GM12873 (cell line): Measurements from ENCODE around the gene HHAT.

ENCODE experiments used
- TF ChIP-seq, protein P1 (sequence below): IDR thresholded peaks from 2 replicates; pipeline ENCODE4 v1.5.1; 2012; ENCODE audit warnings: low read depth, mild to moderate bottlenecking, moderate library complexity, low read length, control low read depth; ENCODE audit not compliant: insufficient read depth; ENCODE audit errors: missing control alignments

HHAT gene

DNA sequence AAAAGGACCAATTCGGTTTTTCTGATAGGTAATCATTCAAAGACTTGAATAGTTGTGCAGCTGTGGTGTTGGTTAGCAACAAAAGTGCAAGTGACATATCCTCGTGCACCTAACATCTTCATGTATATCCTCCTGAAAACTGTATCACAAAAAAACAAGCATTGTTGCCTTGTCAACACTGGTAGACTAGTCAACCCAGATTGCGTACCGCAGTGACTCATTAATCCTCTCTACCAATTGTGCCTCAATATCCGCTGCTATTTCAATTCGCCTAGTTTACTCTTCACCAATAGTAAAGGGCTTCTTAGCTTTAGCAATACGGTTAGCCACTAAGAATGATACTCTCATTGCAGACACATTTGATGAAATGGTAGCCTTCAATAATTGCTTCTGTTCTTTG, 3.5 kb downstream of the HHAT start:
- TF ChIP-seq, protein P1, sequence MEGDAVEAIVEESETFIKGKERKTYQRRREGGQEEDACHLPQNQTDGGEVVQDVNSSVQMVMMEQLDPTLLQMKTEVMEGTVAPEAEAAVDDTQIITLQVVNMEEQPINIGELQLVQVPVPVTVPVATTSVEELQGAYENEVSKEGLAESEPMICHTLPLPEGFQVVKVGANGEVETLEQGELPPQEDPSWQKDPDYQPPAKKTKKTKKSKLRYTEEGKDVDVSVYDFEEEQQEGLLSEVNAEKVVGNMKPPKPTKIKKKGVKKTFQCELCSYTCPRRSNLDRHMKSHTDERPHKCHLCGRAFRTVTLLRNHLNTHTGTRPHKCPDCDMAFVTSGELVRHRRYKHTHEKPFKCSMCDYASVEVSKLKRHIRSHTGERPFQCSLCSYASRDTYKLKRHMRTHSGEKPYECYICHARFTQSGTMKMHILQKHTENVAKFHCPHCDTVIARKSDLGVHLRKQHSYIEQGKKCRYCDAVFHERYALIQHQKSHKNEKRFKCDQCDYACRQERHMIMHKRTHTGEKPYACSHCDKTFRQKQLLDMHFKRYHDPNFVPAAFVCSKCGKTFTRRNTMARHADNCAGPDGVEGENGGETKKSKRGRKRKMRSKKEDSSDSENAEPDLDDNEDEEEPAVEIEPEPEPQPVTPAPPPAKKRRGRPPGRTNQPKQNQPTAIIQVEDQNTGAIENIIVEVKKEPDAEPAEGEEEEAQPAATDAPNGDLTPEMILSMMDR: no peak

DNA sequence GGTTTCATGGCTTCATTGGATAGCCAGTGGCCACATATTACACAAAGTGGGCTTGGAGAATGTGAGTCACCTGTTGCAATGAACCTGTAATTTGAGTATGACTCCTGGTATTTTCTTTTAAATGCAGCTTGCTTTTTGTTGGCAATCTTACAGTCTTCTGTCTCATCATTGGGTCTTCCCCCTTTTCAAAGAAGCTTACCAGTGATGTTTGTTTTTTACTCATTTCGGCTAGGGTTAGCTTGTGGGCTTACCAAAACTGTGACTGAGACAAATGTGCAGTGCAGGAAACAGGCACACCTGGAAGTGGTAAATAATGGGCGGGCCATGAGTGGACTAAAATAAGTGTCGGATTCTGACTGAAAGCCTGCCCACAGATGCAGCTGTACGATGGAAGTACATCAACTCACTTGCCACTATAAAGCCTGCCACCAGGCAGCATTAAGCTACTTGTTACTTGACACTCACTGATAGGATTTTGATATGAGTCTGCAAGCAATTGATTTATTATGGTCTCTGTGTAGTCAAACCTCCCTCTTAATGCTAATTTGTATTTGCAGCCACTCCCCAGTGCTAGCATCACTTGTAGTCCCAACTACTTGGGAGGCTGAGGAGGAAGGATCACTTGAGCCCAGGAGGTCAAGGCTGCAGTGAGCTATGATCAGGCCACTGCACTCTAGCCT, 4.2 kb downstream of the HHAT start:
- TF ChIP-seq, protein P1: no peak

DNA sequence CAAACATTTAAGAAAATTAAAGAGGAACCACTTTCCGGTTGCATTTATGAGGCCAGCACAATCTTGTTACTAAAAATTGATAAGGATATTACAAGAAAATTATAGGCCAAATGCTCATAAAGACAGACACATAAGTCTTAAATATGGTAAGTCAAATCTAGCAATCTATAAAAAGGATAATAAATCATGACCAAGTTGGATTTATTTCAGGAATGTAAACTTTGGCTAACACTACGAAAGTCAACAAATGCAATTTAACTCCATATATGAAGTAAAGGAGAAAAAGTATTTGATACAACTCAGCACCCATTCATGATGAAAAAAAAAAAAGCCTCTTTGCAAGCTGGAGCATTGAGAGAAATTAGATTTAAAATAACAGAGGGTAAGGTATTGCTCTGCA, 6.3 kb downstream of the HHAT start:
- TF ChIP-seq, protein P1: no peak

DNA sequence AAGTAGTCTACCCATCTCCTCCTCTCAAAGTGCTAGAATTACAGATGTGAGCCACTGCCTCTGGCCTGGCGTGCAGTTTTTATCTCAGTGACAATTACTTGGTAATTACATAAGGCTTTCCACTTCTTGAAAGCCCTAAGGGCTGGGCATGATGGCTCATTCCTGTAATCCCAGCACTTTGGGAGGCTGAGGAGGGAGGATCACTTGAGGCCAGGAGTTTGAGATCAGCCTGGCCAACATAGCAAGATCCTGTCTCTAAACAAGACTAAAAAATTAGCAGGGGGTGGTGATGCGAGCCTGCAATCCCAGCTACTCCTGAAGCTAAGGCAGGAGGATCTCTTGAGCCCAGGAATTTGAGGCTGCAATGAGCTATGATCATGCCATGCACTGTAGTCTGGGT, 7.7 kb downstream of the HHAT start:
- TF ChIP-seq, protein P1: no peak

DNA sequence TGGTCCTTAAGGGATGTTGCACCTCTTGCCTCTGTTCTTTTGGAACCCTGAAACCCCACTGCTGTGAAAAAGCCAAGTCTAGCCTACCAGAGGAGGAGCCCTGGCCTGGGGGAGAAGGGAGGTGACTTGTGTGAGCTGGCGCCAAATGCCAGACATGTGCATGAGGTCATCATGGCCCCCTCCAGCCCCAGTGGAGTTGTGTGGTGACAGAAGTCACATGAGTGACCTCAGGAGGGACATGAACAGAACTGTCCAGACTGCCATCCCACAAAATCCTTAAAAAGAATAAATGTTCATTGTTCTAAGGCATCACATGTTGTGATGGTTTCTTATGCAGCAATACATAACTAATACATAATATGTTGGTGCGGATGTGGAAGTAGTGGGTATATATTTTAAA, 10.8 kb downstream of the HHAT start:
- TF ChIP-seq, protein P1: no peak

DNA sequence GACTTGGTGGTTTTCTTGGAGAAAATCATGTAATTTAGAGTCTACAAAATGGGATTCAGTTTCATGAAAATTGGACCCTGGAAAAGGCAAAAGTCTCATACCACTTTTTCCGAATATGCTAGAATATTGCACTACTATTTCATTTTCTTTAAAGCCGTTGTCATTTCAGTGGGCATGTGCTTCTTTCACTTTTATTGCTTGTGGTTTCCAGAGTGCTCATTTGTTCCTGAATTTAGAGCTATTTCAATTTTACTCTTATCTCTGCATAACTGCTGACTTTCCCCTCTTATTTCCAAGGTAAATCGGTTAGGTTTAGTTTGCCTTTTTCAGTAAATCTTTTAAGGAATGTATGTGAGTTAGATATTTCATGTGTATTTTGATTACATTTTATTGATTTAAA, 11.6 kb downstream of the HHAT start:
- TF ChIP-seq, protein P1: no peak

- TF ChIP-seq, protein P1: no peak
Observed at GRCh38 chr1:210340841-210341240, 12.1 kb downstream of the HHAT start.
